HG02970 (cell line): ENCODE results near the gene RTN4RL1.
"Not testable (repeated sequence)": the region's sequence is repeated elsewhere in the genome, so short reads cannot be mapped to it uniquely, and the experiment has no call there.

Experiments
- ATAC-seq: cut with Tn5 transposase; IDR thresholded peaks from one replicate; pipeline ENCODE4 v1.9.1; 2021; ENCODE audit warnings: mild to moderate bottlenecking, moderate library complexity, moderate number of reproducible peaks; ENCODE audit not compliant: unreplicated experiment, low FRiP score

Gene RTN4RL1

GRCh38 chr17:1905190-1905913 is 119.8 kb downstream of the RTN4RL1 start:
- no peak for ATAC-seq

DNA sequence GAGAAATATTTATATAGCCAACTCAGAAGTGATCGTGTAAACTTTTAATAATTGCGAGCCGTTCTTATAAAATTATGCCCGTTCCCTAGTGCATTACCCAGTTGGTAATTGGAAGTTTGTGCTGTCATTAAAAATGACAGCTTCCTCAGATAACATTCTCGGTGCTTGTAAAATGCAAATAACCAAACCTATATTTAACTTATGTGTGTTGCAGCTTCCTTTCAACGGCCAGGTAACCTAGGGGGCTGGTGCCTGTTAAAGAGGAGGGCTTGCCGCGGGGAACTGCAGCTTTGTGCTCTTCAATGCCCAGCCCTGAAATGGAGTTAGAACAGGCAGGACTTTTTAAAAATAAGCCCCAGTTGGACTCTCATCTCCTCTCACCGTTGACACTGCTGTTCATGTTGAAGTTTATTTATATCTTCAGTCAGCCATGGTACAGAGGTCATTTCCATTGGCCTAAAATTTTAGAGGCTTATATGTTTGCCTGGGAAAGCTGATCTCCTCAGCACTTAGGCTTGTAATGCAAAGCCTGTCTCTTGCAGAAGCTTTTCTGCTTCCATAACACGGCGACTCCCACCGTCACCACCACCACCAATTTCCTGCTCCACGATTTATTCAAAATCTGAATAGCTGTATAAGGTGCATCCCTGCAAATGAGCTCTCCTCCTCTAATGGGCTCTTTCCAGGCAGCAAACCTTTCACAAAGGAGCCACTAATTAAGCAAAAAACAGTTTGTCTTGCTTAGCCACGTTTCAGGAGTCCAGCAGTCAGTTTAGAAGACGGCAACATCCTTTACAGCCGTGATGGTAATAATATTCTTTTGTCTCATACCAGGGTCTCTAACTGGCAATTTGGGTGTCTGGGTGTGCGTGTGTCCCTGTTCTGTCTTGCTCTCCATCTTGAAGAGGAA is 120.6 kb downstream of the RTN4RL1 start:
- ATAC-seq, result no peak

DNA sequence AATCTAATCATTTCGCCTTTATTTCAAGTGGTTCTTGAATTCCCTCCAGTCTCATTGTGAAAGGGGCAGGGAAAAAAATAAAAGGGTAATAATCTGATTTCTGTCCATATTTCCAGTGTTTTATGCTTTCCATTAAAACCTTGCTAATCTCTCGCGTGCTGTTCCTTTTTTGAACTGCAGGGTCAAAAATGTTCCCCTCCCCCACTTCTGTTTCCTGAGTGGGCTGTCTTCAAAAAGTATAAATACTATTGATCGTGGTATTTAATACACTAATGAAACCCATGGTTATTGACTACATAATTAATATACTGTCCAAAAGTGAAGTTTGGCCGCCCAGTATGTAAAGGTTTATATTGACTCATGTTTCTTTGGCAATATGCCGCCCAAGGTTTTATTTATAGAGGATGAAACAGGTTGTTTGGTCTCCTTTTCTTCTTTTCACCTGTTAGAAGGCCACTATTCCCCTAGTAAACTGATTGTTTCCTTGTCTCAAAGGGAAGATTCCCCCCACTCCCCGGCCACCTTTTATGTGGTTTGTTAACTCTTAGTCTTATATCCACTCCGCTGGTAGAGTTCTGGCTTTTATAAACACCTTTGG is 125.6 kb downstream of the RTN4RL1 start:
- no peak for ATAC-seq

DNA sequence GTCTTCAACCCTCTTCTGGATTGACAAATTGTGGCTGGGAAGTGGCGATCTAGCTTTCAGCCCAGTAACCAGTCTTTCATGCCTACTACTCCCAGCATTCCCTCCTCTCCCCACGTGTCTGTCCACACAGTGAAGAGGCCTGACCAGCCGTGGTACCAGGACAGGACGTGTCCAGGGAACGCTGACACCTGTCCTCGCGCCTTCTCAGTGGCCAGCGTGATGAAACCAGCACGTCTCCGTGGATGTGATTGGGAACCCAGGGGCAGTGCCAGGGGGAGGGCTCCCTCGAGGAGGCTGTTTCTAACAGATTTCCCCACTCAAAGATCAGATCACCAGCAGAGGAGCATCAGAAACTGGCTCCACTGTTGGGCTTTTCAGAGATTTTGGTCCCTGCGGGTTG is 126.3 kb downstream of the RTN4RL1 start:
- no peak for ATAC-seq

DNA sequence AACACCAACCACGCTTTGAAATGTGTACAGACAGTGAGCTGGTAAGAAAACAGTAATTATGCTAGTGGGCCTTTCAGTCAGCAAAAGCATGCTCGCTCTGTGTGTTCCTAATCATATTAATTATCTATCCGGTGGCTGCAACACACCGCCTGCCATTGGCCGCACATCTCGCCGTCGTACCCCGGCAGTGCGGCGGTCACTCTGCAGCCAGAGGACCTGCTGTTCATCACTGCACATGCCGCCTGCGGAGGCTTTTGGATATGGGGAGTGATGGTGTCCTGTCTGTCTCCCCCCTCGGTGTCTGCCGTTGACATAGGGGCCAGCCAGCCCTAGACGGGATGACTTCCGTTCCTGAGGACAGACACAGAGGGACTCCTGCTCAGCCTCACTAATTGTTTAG is 126.8 kb downstream of the RTN4RL1 start:
- ATAC-seq, result no peak

DNA sequence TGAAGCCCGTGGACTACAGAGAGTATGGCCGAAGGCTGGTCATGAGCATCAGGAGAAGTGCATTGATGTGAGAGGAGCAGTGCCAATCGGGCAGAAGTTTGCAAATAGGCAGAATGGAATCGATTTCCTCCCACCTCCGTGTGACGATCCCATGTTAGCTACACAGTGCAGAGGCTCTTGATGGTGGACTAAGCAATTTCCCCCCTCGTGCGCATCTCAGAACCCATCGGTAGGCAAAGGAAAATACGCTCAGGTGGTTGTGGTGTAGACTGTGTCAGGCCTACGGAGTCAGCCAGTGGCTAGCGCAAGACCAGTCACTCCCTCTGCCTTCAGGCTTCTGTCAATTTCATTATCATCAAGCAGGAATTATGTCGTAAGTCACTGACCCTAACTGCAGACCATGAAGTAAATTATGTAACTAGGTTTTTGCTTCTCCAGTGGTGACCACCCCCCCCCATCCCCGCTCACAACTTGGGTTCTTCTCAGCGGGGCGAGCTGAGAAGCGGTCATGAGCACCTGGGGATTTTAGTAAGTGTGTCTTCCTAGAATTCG is 128.0 kb downstream of the RTN4RL1 start:
- no peak for ATAC-seq

DNA sequence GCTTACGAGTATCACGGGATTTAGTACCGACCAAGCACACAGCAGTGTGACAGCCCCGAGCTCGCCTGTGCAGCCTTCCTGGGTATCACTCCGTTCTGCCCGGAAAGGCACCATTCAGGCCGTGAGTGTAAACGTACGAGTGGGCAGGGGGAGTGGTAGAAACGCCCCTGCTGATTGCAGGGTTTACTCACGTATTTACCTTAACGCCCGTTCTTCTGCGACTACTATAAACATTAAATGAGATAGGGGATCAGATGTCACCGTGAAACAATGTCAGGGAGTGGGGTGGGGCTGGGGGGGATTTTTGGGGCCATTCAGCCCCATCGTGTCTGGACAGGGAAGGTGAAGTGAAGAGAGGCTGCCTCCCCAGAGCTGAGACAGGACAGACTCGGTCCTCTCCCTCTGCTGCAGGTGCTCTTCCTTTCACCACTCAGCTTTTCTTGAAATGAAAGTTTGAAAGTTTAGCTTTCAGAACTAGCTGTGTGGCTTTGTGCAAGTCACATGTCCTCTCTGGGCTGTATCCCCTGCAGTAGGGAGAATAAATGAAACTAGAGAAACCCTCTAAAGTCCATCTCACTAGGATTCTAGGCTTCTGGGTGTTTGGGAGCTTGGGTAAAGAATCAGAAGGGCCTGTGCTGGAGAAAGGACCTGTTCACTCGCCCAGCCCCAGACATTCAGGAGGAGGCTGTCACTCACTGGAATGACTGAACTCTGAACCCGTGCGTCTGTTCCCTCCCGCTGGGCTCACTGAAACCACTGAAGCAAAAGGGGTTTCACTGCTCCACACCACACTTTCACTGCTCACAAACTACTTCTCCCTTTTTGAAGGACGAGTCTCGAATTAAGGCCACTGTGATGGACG is 128.7 kb downstream of the RTN4RL1 start:
- ATAC-seq, result no peak

GRCh38 chr17:1895479-1895878 is 129.7 kb downstream of the RTN4RL1 start:
- ATAC-seq, result not testable (repeated sequence)

- no peak for ATAC-seq
These were observed 130.3 kb downstream of the RTN4RL1 start for GRCh38 chr17:1894753-1895339.

DNA sequence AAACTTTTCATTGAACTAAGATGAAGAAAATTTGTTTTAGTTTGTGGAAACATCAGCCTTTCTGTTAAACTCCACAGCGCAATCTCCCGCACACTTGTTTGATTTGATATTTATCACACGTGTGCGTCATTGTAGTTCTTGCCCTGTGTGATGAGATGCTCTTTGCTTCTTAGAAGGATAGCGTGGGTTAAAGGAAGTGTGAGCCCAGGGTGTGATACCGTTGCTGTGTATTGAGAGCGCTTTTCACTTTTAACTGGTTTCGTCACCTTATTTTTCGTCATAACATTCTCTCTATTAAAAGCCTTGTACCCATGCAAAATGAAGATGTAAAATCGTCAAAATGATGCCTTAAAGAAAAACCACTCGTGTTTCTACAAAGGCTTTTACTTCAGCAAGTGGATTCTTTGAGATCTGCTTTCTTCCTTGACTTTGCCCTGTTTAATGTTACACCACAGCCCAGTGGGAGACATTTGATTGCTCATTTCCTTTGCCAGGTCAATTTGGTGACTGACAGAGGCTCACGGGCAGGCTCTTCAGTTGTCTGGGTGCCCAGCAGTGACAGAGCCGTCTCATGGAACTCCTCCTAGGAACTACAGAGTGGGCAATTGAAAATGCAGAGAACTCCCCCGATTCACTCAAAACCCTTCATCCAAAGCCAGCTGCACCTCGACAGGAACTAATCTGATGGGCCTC is 134.2 kb downstream of the RTN4RL1 start:
- ATAC-seq, result no peak

GRCh38 chr17:1888741-1889140 is 136.4 kb downstream of the RTN4RL1 start:
- ATAC-seq, result no peak
